ENCODE data around the gene PDPN.

Gene PDPN

GRCh38 chr1:13583595-13583965 is at the start of gene PDPN:
TSS of gene PDPN (plus strand) at chr1:13583832. CDS start at chr1:13584034, 202 bp downstream.
- Histone ChIP-seq H3K36me3 (ENCODE audit: control insufficient read depth in 2 of 2, insufficient read depth in 1 of 2, low read length in 2 of 2) (peaks cover 0 to 9% of the 10 kb centered on the region in 2 experiments; a peak in 2 of 3 replicates), H3K4me3 (ENCODE audit: low read depth, low read length) (peak within 1 kb of the TSS; percentile 67), H3K27ac (ENCODE audit: extremely low read depth, low read depth, low read length) (peak within 1 kb of the TSS; percentile 61), H3K9me3 (ENCODE audit: control insufficient read depth, insufficient read depth, low read depth, low read length) (no peaks in the 10 kb centered on the region), H3K4me1 (ENCODE audit: control insufficient read depth, insufficient read depth, low read length) (peaks cover 4% of the 10 kb centered on the region)
- CTCF ChIA-PET = interaction anchor here (0.7 kb wide), 1 partner anchor 70 kb away, joined by 3 read pairs; no protein-coding TSS in a partner anchor
- POLR2A ChIA-PET = interaction anchor here (0.6 to 1.0 kb wide), 4 partner anchors 10 to 1581 kb away, joined by 3 to 4 read pairs (median 3); no protein-coding TSS in a partner anchor
- TF ChIP-seq HOXD13 (CRISPR knock-in tag; IDR thresholded peaks at IDR 0.05; ENCODE audit: borderline replicate concordance) (no peak), ZNF292 (tag by site-specific recombination; IDR thresholded peaks at IDR 0.05; ENCODE audit: borderline replicate concordance, low read depth) (no peak), ZBTB8A (tag by site-specific recombination; IDR thresholded peaks at IDR 0.05) (peak; percentile 30; the same call in 1 of the 2 replicates), PRDM4 (tag by site-specific recombination; IDR thresholded peaks at IDR 0.05) (no peak), ZSCAN30 (tag by site-specific recombination; IDR thresholded peaks at IDR 0.05) (0 out of 2 replicates have a peak, but pooled peaks have one; percentile 44), ZNF629 (tag by site-specific recombination; IDR thresholded peaks at IDR 0.05) (no peak; the same call in 1 of the 2 replicates), ZNF501 (tag by site-specific recombination; IDR thresholded peaks at IDR 0.05) (no peak), ZFHX2 (tag by site-specific recombination; conservative IDR thresholded peaks at IDR 0.05) (no peak), ZNF585B (tag by site-specific recombination; IDR thresholded peaks at IDR 0.05) (peak; percentile 61), PRDM10 (tag by site-specific recombination; IDR thresholded peaks at IDR 0.05) (no peak; the same call in 1 of the 2 replicates), ZBTB10 (tag by site-specific recombination; IDR thresholded peaks at IDR 0.05) (no peak), ZIC2 (tag by site-specific recombination; IDR thresholded peaks at IDR 0.05) (no peak), ZNF211 (tag by site-specific recombination; IDR thresholded peaks at IDR 0.05; ENCODE audit: low read depth) (no peak), ZNF266 (tag by site-specific recombination; IDR thresholded peaks at IDR 0.05; ENCODE audit: low read depth) (no peak), ZNF639 (tag by site-specific recombination; IDR thresholded peaks at IDR 0.05) (no peak), HOXC10 (CRISPR knock-in tag; IDR thresholded peaks at IDR 0.05) (no peak), MYNN (tag by site-specific recombination; IDR thresholded peaks at IDR 0.05; ENCODE audit: borderline replicate concordance) (peak; percentile 65; the same call in 1 of the 2 replicates), ZNF571 (tag by site-specific recombination; IDR thresholded peaks at IDR 0.05) (no peak), INSM2 (tag by site-specific recombination; IDR thresholded peaks at IDR 0.05) (no peak), ZFP41 (tag by site-specific recombination; IDR thresholded peaks at IDR 0.05; ENCODE audit: borderline replicate concordance) (no peak), PATZ1 (tag by site-specific recombination; IDR thresholded peaks at IDR 0.05) (peak; percentile 72), ZNF157 (tag by site-specific recombination; IDR thresholded peaks at IDR 0.05) (no peak), ZNF600 (tag by site-specific recombination; IDR thresholded peaks at IDR 0.05) (no peak)

All from HEK293 (cell line).